GM18508 (cell line): ENCODE measurements around the gene GSTA1.
"Not testable (repeated sequence)": the region's sequence is repeated elsewhere in the genome, so short reads cannot be mapped to it uniquely, and the experiment has no call there.

Experiments used
- ATAC-seq: cut with Tn5 transposase; IDR thresholded peaks from one replicate; pipeline ENCODE4 v1.9.1; 2021; ENCODE audit warnings: moderate number of reproducible peaks; ENCODE audit not compliant: insufficient read depth, unreplicated experiment

Gene GSTA1

DNA sequence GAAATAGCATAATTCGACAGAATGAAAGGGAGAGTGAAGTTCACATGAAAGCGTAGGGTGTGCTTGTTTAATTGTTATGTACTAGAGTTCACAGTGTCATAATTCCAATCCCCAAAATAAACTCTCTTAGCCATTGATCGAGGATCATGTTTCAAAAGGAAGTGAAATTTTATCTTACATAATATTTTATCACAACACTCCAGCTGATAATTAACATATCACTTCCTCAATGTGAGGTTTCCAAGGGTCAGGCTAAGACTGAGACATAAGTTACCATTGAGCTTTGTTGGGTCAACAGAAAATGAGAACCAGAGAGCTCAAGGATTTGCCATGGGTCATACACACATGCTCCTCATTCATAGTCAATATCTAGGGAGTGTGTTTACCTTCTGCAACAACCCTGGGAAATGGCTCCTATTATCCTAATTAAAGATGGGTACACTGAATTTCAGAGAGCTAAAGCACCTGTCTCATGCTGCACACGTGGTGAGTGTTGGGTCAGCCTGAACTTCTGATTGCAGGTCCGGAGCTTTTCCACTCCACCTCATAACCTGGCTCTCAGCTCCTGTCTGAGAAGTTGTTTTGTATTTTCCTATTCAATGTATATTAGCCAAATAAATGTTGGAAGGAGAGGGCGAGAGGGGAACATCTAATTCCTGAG, 43.4 kb downstream of the GSTA1 start:
- no peak for ATAC-seq

DNA sequence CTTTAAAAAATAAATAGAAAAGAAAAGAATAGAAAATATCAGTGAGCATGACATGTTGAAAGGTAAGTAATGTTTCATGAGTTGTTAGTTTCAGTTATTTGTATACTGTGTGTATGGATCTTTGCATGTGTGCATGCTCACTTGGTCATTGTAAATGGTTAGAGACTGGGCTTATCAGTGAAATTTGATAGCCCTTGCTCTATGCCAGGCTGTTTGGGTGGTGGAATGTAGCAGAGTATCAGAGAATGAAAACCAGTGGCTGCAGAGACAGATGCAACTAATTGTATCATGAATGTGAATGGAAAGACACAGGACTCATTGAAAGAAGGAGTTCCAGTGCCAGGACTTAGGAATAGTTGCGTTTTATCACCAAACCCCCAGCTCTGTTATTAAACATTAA, 44.5 kb downstream of the GSTA1 start:
- ATAC-seq = no peak

DNA sequence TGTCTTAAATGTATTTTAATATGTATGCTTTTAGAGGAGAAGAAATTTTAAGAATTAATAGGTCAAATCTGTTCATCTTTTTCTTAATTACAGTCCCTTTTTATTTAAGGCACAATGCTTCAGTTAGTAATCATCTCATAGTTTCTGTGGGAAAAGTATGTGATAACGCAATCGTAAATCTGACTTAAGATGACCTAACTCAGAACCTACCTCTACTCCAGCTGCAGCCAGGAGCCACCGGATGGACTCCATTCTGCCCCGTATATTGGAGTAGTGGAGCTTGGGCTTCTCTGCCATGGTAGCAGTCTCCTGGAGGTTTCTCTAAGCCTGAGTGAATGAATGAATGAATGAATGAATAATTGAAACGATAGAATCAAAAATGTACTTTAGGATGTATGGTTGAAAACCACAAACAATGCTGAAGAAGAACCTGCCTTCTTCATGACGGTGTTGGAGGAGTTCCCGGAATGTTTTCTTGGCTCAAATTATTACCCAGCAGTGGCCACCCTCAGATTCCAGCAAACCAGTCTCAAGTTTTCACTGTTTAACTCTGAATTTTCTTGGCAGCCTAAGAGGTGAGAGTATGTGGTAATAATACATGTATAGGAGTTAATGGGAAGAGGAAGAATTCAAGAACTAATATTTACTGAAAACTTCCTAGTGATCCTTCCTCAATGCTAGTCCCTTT, 45.8 kb downstream of the GSTA1 start:
- ATAC-seq = not testable (repeated sequence)

DNA sequence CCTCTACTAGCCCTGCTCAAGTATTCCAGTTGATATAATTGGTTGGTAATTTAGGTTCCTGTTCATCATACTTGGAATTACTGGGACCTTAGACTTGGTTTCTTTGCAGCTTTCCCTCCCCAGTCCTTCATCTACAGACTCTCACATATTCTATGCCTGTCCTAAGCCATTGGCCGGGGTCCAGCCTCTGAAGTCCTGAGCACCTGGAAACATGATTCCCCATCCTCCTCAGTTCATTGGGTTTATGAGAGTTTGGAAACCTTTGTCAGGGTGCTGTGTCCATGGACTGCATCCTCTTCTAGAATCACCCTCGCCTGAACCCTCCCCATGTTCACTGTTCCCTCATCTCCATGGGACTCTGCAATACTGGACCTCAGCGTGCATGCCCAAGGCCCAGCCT, 49.2 kb downstream of the GSTA1 start:
- no peak for ATAC-seq

DNA sequence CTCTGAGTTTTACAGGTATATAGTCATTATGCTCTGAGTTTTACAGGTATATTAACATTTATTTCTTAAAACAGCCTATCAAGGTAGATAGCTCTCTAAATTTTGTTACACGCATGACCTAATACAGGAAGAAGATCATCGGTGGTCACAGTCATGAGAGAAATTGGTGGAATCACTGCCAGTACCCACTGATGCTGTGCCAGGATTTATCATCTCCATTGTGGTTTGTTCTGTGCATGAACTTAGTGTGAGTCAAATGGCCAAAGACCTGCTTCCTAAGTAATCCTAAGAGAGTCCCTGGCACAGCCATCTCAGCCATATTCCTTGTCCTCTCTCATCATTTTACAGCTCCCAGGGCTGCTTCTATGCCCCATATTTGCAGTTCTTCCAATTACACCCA, 50.5 kb downstream of the GSTA1 start:
- ATAC-seq = not testable (repeated sequence)

DNA sequence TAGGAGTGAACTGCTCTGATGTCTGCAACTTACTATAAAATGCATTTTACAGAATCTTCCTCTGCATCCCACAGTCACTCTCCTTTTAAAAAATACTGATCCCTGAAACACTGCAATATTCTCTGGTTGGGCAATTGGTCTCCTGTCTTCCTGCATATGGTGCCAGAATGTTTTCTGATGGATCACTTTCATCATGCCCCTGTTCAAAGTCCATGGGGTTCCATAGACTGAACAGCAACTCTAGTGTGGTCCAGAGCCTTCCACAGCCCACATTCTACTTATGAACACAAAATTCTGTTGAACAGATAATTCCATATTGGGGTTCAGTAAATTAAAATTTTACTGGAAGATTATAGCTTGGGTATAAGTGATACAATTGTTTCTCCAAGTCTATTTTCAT, 51.3 kb downstream of the GSTA1 start:
- no peak for ATAC-seq

DNA sequence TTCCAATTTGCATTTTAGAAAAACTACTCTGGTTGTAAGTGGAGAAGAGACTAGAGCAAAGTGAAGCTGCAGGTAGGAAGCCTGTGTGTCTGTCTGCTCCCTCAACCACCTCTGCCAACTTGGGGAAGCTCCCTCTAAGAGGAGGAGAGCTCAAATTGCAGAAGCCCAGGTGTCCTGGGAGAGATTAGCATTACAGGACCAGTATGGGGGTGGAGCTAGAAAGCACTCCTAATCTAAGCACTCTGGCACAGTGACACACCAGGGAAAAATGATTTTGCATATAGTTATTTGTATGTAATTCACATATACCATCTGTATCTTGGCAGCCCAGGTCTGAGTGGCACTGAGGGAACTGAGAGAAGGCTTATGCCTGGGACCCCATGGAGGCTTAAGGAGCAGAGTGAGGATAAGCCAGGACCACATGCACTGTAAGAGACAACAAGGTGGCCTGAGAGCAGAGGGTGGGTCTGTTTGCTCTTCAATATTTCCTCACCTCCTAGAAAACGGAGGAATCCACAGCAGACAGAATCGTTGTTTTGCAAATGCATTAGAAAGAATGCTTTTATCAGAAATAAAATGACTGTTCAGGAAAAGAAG, 54.0 kb downstream of the GSTA1 start:
- no peak for ATAC-seq

DNA sequence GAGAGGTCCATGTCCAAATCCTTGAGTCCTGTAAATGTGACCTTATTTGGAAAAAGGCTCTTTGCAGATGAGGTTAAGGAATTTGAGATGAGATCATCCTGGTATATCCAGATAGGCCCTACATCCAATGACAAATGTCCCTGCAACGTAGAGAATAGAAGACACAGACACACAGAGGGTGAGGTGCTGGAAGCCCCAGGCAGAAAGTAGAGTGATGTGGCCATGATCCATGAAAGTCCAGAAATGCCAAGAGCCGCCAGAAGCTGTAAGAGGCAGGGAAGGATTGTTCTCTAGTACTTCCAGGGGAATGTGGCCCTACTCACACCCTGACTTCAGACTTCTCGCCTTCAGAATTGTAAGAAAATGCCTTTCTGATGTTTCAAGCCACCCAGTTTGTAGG, 56.3 kb downstream of the GSTA1 start:
- not testable (repeated sequence) for ATAC-seq

DNA sequence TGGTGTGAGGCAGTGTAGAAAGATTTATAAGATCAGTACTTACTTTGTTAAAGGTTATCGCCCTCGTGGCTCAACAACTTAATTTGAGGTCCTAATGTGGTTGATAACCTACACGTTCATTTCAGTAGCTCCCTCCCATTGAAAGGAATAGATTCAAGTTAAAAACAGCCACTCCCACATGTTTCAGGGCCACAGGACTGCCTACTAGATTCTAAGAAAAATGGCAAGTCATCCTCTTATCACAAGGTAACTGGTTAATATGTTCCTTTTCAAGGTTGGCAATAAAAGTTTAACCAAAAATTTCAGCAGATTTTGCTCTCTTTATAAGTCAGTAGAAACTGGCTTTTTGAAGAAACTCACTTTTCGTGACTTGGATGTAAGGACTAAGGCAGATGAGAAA, 57.4 kb downstream of the GSTA1 start:
- ATAC-seq = no peak

DNA sequence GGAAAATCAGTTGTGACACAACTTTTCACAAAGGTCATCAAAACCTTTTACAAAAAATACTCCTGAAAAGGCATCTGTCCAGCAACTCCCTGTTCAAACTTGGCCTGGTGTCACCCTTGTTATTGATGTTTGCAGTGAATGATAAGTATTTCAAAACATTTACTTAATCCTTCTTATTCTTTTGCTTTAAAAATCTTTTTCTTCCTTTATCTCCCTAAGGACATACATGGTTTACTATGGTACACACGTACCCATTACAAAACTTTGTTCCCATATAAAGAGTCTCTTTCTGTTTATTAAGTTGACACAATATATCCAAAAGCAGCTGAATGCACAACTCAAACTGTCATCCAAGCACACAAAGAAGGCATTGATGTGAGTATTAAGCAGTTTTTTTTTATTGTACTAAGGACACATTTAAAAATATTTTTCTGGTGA, 57.8 kb downstream of the GSTA1 start:
- no peak for ATAC-seq

DNA sequence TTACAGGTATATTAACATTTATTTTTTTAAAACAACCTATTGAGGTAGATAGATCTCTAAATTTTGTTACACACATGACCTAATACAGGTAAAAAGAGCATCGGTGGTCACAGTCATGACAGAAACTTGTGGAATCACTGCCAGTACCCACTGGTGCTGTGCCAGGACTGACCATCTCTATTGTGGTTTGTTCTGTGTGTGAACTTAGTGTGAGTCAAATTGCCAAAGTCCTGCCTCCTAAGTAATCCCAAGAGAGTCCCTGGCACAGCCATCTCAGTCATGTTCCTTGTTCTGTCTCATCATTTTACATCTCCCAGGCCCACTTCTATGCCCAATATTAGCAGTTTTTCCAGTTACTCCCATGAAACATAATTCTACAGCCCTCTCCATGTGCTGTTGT, 61.7 kb downstream of the GSTA1 start:
- no peak for ATAC-seq
